Neural progenitor cell (in vitro differentiated cells): ENCODE results near the gene TNIK.

Experiments
- EZH2 ChIP-seq: fragments of 200-600 bp; sonication (generic); IDR thresholded peaks from 2 replicates; pipeline ENCODE4 v1.6.1; 2017; ENCODE audit warnings: antibody characterized with exemption, mild to moderate bottlenecking, moderate library complexity
- EZH2phosphoT487 ChIP-seq: fragments of 200-600 bp; sonication (generic); IDR thresholded peaks from 2 replicates; pipeline ENCODE4 v1.6.1; 2017; ENCODE audit warnings: antibody characterized with exemption
- TF ChIP-seq, protein P1 (sequence below): fragments of 200-600 bp; sonication (generic); IDR thresholded peaks from 2 replicates; pipeline ENCODE4 v1.5.1; 2017; ENCODE audit warnings: antibody characterized with exemption, mild to moderate bottlenecking

DNA sequence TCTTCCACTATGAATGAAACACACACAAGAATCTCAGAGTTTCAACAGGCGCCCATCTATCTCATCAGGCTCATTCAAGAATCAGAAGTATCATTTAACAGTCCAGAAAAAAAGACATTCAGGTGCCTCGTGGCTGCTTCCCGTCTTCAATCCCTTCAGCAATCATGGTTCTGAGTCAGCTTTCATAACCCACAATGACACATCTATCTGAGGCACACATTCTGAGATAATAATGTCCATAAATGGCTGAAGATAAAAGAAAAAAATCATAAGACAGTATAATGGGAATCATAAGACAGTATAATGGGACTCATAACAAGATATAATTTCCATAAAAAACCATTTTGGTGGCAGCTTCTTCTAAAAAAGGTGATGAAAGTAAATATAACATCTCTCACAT is 52.4 kb downstream of the TNIK start:
- TF ChIP-seq, protein P1, sequence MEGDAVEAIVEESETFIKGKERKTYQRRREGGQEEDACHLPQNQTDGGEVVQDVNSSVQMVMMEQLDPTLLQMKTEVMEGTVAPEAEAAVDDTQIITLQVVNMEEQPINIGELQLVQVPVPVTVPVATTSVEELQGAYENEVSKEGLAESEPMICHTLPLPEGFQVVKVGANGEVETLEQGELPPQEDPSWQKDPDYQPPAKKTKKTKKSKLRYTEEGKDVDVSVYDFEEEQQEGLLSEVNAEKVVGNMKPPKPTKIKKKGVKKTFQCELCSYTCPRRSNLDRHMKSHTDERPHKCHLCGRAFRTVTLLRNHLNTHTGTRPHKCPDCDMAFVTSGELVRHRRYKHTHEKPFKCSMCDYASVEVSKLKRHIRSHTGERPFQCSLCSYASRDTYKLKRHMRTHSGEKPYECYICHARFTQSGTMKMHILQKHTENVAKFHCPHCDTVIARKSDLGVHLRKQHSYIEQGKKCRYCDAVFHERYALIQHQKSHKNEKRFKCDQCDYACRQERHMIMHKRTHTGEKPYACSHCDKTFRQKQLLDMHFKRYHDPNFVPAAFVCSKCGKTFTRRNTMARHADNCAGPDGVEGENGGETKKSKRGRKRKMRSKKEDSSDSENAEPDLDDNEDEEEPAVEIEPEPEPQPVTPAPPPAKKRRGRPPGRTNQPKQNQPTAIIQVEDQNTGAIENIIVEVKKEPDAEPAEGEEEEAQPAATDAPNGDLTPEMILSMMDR, result no peak
- TF ChIP-seq EZH2 (no peak), EZH2phosphoT487 (no peak)
